Subcutaneous abdominal adipose tissue (tissue), 5 donors: ENCODE results near the gene NFKB1.
A peak's percentile ranks its signal among the peaks of the same experiment; 100 is the strongest.

Experiments
- H3K27ac ChIP-seq: one replicate; pipeline ENCODE4 v1.7.0; 2013; ENCODE audit warnings: low read depth, mild to moderate bottlenecking, inconsistent platforms, low read length, moderate library complexity
- H3K27me3 ChIP-seq, 5 donors: one replicate each; pipeline ENCODE4 v1.7.0; 2013; ENCODE audit warnings: low read length in 5 of 5, inconsistent platforms in 1 of 5; ENCODE audit not compliant: control insufficient read depth in 5 of 5, insufficient read depth in 4 of 5
- H3K36me3 ChIP-seq, 5 donors: one replicate each; pipeline ENCODE4 v1.7.0; 2013; ENCODE audit warnings: low read length in 5 of 5; ENCODE audit not compliant: control insufficient read depth in 5 of 5, insufficient read depth in 5 of 5
- H3K4me1 ChIP-seq, 5 donors: one replicate each; pipeline ENCODE4 v1.7.0; 2013; ENCODE audit warnings: low read length in 5 of 5, mild to moderate bottlenecking in 3 of 5, moderate library complexity in 1 of 5; ENCODE audit not compliant: control insufficient read depth in 5 of 5, insufficient read depth in 5 of 5
- H3K4me3 ChIP-seq, 5 donors: one replicate each; pipeline ENCODE4 v1.7.0; 2013; ENCODE audit warnings: low read length in 5 of 5, low read depth in 1 of 5
- H3K9ac ChIP-seq, 5 donors: one replicate each; pipeline ENCODE4 v1.7.0; 2013; ENCODE audit warnings: low read length in 5 of 5, mild to moderate bottlenecking in 4 of 5, moderate library complexity in 3 of 5
- H3K9me3 ChIP-seq, 5 donors: one replicate each; pipeline ENCODE4 v1.7.0; 2013; ENCODE audit warnings: low read length in 5 of 5; ENCODE audit not compliant: control insufficient read depth in 5 of 5
- donor health status: healthy.
- donor health status: healthy.
- donor health status: healthy.
- donor health status: healthy.
- donor health status: healthy.

NFKB1 gene

DNA sequence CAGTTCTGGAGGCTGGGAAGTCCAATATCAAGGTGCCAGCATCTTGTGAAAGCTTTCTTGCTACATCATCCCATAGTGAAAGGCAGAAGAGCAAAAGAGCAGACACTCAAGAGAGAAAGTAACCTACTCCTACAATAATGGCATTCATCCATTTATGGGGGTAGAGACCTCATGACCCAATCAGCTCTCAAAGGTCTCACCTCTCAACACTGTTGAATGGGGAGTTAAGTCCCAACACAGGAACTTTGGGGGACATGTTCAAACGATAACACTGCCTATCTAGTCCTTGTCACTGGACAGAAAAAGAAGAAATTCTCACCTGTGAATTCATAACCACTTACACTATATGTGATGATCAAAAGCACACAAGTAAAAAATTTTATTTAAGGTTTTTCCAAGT lies 6.6 kb upstream of the NFKB1 start:
- H3K9ac ChIP-seq: no peak overlapping the region
- H3K4me1 ChIP-seq: no peaks in the 10 kb centered on the region

DNA sequence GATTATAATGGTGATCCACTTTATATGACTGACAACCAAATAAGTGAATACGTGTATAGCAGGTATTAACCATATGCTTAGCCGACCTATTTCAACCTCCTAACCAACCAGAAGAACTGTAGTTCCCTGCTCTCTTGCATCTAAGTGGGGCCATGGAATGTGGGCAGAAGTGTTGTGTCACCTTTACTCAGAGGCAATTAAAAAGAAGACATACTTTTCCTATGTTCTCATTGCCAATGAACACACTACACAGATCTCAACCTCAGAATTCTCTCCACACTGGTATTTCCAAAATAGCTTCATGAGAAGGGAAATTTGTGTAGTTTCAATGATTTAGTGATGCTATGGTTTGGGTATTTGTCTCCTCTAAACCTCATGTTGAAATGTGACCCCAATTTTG lies 3.2 kb upstream of the NFKB1 start:
- Histone ChIP-seq H3K36me3 (no peaks in the 10 kb centered on the region), H3K4me3 (no peak overlapping the region), H3K4me1 (peaks cover 0 to 16% (median 12%) of the 10 kb centered on the region in 5 donors), H3K27me3 (no peaks in the 10 kb centered on the region), H3K9me3 (no peaks in the 10 kb centered on the region), H3K9ac (no peak overlapping the region), H3K27ac (no peak overlapping the region)

More for the DNA sequence above, 6.6 kb upstream of the NFKB1 start:
- H3K36me3 ChIP-seq: no peaks in the 10 kb centered on the region
- no peak overlapping the region for H3K4me3 ChIP-seq
- no peaks in the 10 kb centered on the region for H3K9me3 ChIP-seq
- H3K27ac ChIP-seq: no peak overlapping the region
- no peaks in the 10 kb centered on the region for H3K27me3 ChIP-seq

DNA sequence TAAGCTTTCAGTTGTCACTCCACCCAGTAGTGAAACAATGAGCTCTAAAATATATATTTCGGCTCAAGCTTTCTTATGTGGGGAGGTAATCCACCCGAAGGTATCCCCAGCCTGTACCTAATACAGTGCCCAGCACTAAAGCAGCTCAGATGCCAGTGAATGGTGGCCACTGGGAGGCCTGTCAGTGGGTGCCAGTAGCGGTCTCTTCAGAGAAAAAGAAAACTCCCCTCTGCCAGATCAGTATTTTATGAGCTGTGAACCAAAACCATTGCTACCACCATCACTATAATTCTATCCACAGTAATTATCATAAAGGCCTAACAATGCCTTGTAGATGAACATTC lies 835 bp upstream of the NFKB1 start:
- H3K9me3 ChIP-seq: no peaks in the 10 kb centered on the region
- H3K27ac ChIP-seq: peak overlapping the region; percentile 92
- peak overlapping the region; percentile 68 to 93 (median 83) for H3K4me3 ChIP-seq
- H3K36me3 ChIP-seq: no peaks in the 10 kb centered on the region
- H3K27me3 ChIP-seq: no peaks in the 10 kb centered on the region
- peaks cover 0 to 36% (median 35%) of the 10 kb centered on the region in 5 donors for H3K4me1 ChIP-seq
- peak overlapping the region; percentile 82 to 99 (median 94) for H3K9ac ChIP-seq

DNA sequence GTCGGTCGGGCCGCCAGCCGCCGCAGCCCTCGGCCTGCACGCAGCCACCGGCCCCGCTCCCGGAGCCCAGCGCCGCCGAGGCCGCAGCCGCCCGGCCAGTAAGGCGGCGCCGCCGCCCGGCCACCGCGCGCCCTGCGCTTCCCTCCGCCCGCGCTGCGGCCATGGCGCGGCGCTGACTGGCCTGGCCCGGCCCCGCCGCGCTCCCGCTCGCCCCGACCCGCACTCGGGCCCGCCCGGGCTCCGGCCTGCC lies 213 bp downstream of the NFKB1 start:
- Histone ChIP-seq H3K27ac (peak overlapping the region; percentile 99), H3K9ac (peak overlapping the region in 4 of 5 donors; percentile 96 to 99 (median 98)), H3K27me3 (no peaks in the 10 kb centered on the region), H3K4me1 (peaks cover 0 to 45% (median 38%) of the 10 kb centered on the region in 5 donors), H3K36me3 (no peaks in the 10 kb centered on the region), H3K9me3 (no peaks in the 10 kb centered on the region), H3K4me3 (peak overlapping the region in 4 of 5 donors; percentile 83 to 96 (median 89))

DNA sequence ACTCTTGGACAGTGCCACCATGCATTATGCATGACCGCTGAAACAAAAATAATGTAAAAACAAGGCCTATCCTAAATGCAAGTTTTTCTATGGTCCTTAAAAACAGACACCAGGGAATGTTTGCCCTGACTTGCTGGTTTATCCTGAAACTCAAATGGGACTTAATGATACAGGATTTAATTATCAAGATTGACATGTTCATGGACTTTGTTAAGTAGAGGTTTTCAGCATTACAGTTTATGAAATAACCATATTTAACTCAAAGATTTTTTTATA lies 1.3 kb downstream of the NFKB1 start:
- H3K9ac ChIP-seq: peak overlapping the region; percentile 91 to 99 (median 97)
- H3K4me1 ChIP-seq: peaks cover 0 to 55% (median 43%) of the 10 kb centered on the region in 5 donors
- no peaks in the 10 kb centered on the region for H3K36me3 ChIP-seq
- H3K27ac ChIP-seq: peak overlapping the region; percentile 99
- H3K4me3 ChIP-seq: peak overlapping the region; percentile 83 to 96 (median 93)
- no peaks in the 10 kb centered on the region for H3K9me3 ChIP-seq
- no peaks in the 10 kb centered on the region for H3K27me3 ChIP-seq

DNA sequence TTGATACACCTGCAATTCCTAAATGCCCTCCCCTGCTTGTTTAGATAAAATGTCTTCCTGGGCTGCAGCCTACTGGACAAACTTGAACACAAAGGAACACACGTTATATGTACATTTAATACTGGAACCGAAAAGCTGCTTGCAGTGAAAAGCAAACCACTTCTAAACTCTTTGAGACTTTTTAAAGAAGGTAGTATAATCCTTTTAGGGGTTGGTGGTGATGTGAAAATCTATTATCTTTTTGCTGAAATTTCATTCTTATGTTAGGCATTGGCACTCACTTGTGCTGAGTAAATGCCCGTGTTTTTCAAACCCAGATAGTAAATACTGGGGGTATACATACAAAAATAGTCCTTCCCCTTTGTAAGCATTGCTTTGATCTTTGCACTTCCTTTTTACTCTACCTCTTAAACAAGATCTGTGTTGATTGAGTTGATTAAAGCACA lies 2.2 kb downstream of the NFKB1 start:
- no peaks in the 10 kb centered on the region for H3K36me3 ChIP-seq
- H3K27ac ChIP-seq: peak overlapping the region; percentile 99
- no peaks in the 10 kb centered on the region for H3K27me3 ChIP-seq
- peaks cover 0 to 61% (median 45%) of the 10 kb centered on the region in 5 donors for H3K4me1 ChIP-seq
- peak overlapping the region; percentile 5 to 96 (median 85) for H3K4me3 ChIP-seq
- H3K9me3 ChIP-seq: no peaks in the 10 kb centered on the region
- H3K9ac ChIP-seq: peak overlapping the region in 1 of 5 donors; percentile 68

DNA sequence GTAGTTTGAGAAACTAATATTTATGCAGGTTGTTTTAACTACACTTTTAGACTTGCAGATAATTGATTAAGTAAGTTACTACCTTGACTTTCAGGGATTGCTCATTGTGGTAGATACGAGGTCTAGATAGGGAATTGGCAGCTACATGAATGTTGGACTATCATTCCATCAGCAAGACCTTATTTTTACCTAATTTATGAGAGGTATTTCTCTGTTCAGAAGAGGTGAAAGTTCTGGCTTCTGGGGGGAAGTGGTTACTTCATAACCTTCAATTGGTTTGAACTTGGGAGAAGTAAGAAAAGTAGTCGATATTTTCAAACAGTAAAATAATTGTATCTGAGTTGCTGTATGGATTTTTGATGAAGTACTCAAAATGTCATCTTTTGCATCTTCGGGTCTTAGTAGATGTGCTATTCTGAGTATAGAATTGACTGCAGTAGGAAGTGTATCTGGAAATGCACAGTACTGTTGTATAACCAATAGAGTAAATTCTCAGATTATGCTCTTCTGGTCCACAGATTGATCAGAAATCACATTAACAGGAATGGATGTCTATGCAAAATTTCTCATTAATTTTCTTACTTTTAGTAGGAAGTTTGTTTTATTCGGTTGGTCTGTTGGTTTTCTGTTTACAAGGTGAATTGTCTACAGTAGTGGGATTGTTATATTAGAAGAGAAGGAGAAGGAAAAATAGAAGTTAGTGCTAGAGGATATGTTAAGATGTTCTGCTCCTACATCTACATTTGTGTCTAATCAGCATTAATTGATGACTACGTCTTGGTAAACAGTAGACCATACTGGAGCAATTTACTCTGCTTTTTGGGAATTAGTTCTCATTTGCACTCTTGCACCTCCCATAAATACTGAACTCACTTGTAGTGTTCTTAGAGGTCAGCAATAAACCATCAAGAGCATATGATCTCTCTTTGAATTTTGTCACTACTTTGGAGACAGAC lies 3.0 kb downstream of the NFKB1 start:
- Histone ChIP-seq H3K4me3 (peak overlapping the region in 2 of 5 donors; percentile 17 to 85), H3K27me3 (no peaks in the 10 kb centered on the region), H3K27ac (no peak overlapping the region), H3K9ac (peak overlapping the region in 1 of 5 donors; percentile 68), H3K4me1 (peaks cover 0 to 63% (median 45%) of the 10 kb centered on the region in 5 donors), H3K36me3 (no peaks in the 10 kb centered on the region), H3K9me3 (no peaks in the 10 kb centered on the region)

DNA sequence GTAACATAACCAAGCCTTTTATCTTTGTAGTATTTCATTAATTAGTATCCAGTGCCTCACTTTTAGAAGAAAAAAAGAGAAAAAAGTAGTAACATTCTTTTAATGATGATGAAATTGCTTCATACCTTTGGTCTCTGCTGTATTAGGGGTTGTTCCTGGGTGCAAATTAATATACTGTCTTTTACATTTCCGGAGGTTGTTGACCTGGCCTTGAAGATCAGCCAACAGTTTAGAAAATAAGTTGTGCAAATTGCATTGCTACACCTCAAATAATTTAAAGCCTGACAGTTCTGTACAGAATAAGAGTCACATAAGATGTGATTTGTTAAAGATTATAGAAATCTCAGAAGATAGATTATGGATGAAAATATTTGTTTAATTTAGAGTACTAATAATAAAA lies 3.8 kb downstream of the NFKB1 start:
- Histone ChIP-seq H3K27me3 (no peaks in the 10 kb centered on the region), H3K4me1 (peaks cover 0 to 64% (median 44%) of the 10 kb centered on the region in 5 donors), H3K9me3 (no peaks in the 10 kb centered on the region), H3K36me3 (no peaks in the 10 kb centered on the region), H3K9ac (peak overlapping the region in 1 of 5 donors; percentile 8), H3K27ac (no peak overlapping the region), H3K4me3 (no peak overlapping the region)

DNA sequence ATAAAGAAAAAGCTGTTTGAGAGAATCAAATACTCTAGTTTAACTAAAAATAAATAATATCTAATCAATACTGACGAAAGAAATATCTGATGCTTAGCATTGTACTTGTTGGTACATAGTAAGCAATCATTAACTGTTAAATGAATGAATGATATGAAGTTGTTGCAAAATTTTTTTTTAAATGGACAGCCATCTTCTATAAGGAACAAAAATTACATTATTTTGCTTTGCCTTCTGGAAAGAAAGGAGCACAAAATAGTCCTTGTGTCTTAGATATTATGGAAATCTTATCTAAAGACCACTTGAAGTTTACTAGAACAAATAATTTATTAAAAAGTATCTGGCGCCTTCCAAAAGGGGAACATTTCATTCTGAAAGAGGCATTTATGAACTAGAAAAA lies 4.5 kb downstream of the NFKB1 start:
- H3K27me3 ChIP-seq: no peaks in the 10 kb centered on the region
- H3K27ac ChIP-seq: no peak overlapping the region
- H3K9me3 ChIP-seq: no peaks in the 10 kb centered on the region
- no peaks in the 10 kb centered on the region for H3K36me3 ChIP-seq
- H3K4me1 ChIP-seq: peaks cover 0 to 57% (median 37%) of the 10 kb centered on the region in 5 donors
- no peak overlapping the region for H3K9ac ChIP-seq
- H3K4me3 ChIP-seq: no peak overlapping the region

DNA sequence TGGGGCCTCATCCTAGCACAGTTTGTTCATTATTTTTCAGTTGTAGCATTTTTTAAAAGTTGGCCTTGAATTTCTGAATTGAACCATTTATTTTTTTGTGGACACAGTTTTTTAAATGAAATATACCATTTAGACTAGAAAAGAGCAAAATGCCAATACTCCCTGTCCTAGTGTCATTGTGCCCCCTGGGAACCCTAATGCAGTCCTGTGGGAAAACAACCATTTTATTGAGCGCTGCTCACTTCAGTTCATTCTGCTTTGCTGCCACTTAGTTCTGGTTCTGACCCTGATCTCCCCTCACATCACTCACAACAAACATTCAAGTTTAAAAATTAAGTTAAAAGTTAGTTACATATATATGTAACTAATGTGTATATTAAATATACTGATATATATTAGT lies 5.4 kb downstream of the NFKB1 start:
- H3K4me1 ChIP-seq: peaks cover 0 to 57% (median 36%) of the 10 kb centered on the region in 5 donors
- H3K27me3 ChIP-seq: no peaks in the 10 kb centered on the region
- no peaks in the 10 kb centered on the region for H3K9me3 ChIP-seq
- no peak overlapping the region for H3K27ac ChIP-seq
- no peak overlapping the region for H3K9ac ChIP-seq
- H3K4me3 ChIP-seq: no peak overlapping the region
- H3K36me3 ChIP-seq: no peaks in the 10 kb centered on the region
